NCI-H2029 (cell line): ENCODE data around the gene CRAT.
A peak's percentile ranks its signal among the peaks of the same experiment; 100 is the strongest.

Experiments
- DNase-seq: peaks from one replicate; lab custom pipeline; 2025; lab: John Stamatoyannopoulos, UW

The CRAT gene

GRCh38 chr9:129089246-129089645, 21.3 kb downstream of the CRAT start:
- DNase-seq = no peak

- no peak for DNase-seq
Observed at GRCh38 chr9:129084087-129084486, 26.5 kb downstream of the CRAT start.

GRCh38 chr9:129081388-129081904, 29.1 kb downstream of the CRAT start:
- DNase-seq = no peak

GRCh38 chr9:129080601-129081387, 29.8 kb downstream of the CRAT start, which contains the start of gene DOLPP1:
TSS of gene DOLPP1 (plus strand) at chr9:129081111. CDS start at chr9:129081132, 21 bp downstream.
- DNase-seq = peak; percentile 99

GRCh38 chr9:129080298-129080600, 30.3 kb downstream of the CRAT start:
- DNase-seq = no peak

GRCh38 chr9:129079829-129080228, 30.8 kb downstream of the CRAT start:
- no peak for DNase-seq

GRCh38 chr9:129078691-129079503, 31.7 kb downstream of the CRAT start:
- DNase-seq = no peak

GRCh38 chr9:129077236-129077635, 33.4 kb downstream of the CRAT start:
- no peak for DNase-seq

GRCh38 chr9:129076640-129077037, 34.0 kb downstream of the CRAT start:
- no peak for DNase-seq

- DNase-seq = no peak
Observed at GRCh38 chr9:129075996-129076639, 34.5 kb downstream of the CRAT start.

GRCh38 chr9:129074106-129074505, 36.5 kb downstream of the CRAT start:
- DNase-seq = no peak

- DNase-seq = no peak
Observed at GRCh38 chr9:129073404-129073803, 37.2 kb downstream of the CRAT start.

- no peak for DNase-seq
Observed at GRCh38 chr9:129072171-129072570, 38.4 kb downstream of the CRAT start.

GRCh38 chr9:129071526-129072126, 39.0 kb downstream of the CRAT start:
- no peak for DNase-seq

- DNase-seq = no peak
Observed at GRCh38 chr9:129070696-129071525, 39.7 kb downstream of the CRAT start.

- DNase-seq = no peak
Observed at GRCh38 chr9:129069862-129070641, 40.5 kb downstream of the CRAT start.

GRCh38 chr9:129068990-129069861, 41.4 kb downstream of the CRAT start:
- DNase-seq = no peak

- no peak for DNase-seq
Observed at GRCh38 chr9:129068110-129068509, 42.5 kb downstream of the CRAT start.

- no peak for DNase-seq
Observed at GRCh38 chr9:129064499-129064908, 46.1 kb downstream of the CRAT start.
